Astrocyte of the cerebellum (primary cell): ENCODE measurements around the gene WWOX.

Source experiments
- DNase-seq: peaks from one replicate; pipeline ENCODE4 v3.0.0-alpha.2; 2011; ENCODE audit warnings: low read depth
- H3K4me3 ChIP-seq: 2 replicates; pipeline ENCODE4 v1.5.1; 2011; ENCODE audit warnings: mild to moderate bottlenecking, low read depth, low read length, moderate library complexity
- in situ Hi-C: cut with HindIII; loops from 2 replicates; pipeline ENCODE4 v1.10.0; 2017; ENCODE audit warnings: low sequenced_read_pairs
- TF ChIP-seq, protein P1 (sequence below): IDR thresholded peaks from 2 replicates; pipeline ENCODE4 v1.5.1; 2012; ENCODE audit warnings: low read length, low read depth, moderate library complexity, mild to moderate bottlenecking; ENCODE audit errors: missing control alignments

WWOX gene

DNA sequence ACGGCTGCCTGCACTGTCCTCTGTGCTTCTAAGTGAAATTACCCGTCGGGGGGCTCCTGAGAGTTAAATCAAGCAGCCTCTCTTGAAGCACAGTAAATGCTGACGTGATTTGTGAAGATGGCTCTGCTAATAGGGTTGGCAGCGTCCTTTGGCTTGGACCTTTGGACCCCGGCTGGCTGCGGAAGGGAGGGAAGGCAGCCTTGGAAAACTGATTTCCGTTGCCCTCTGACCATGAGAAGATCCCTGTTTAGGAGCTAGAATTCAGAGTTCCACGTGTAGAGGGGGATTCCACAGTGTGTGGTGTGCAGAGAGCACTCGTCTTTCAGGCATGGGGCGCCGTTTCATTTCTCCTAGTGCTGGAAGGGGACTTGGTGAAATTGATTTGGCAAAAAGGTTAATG lies 640.8 kb downstream of the WWOX start:
- TF ChIP-seq, protein P1, sequence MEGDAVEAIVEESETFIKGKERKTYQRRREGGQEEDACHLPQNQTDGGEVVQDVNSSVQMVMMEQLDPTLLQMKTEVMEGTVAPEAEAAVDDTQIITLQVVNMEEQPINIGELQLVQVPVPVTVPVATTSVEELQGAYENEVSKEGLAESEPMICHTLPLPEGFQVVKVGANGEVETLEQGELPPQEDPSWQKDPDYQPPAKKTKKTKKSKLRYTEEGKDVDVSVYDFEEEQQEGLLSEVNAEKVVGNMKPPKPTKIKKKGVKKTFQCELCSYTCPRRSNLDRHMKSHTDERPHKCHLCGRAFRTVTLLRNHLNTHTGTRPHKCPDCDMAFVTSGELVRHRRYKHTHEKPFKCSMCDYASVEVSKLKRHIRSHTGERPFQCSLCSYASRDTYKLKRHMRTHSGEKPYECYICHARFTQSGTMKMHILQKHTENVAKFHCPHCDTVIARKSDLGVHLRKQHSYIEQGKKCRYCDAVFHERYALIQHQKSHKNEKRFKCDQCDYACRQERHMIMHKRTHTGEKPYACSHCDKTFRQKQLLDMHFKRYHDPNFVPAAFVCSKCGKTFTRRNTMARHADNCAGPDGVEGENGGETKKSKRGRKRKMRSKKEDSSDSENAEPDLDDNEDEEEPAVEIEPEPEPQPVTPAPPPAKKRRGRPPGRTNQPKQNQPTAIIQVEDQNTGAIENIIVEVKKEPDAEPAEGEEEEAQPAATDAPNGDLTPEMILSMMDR: no peak
- in situ Hi-C loops: no loop called here
- no peak for DNase-seq

DNA sequence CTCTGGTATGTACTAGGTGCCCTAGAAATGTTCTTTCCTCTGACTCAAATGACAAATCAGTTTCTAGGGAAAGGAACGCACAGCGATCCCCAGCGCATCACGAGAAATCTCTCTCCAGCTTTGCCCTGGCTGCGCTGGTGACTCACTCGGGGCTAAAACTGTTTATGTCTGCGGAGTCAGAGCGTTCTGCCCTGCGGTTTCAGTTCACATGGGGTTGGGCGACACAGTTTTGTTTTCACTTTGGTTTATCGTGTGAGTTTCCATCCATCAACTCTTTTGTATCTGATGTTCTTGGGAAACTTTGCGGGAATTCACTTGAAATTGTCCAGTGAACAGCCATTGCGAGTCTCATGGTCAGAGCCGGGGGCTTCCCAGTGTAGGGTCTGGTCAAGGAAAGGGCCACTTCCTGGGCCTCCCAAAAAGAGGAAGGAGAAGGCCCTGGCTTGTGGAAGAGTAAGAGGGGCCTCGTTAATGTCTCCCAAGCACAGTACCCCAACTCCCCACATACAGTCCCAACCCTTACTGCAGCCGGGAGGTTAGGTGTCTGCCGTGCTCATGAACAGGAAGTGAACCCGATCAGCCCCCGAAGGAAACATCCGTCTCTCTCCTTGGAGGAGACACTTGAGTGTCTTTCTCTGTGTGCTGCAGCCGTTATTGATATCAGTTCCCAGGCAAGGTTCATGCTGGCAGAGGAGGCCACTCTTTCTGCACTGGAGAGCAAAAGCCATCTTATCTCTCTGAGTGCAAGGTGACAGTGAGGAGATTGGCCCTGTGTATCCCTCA lies 643.2 kb downstream of the WWOX start:
- in situ Hi-C loops: no loop called here
- DNase-seq: no peak
- TF ChIP-seq, protein P1: no peak
- no peak overlapping the region for H3K4me3 ChIP-seq

More for the DNA sequence above, 640.8 kb downstream of the WWOX start:
- no peak overlapping the region for H3K4me3 ChIP-seq

DNA sequence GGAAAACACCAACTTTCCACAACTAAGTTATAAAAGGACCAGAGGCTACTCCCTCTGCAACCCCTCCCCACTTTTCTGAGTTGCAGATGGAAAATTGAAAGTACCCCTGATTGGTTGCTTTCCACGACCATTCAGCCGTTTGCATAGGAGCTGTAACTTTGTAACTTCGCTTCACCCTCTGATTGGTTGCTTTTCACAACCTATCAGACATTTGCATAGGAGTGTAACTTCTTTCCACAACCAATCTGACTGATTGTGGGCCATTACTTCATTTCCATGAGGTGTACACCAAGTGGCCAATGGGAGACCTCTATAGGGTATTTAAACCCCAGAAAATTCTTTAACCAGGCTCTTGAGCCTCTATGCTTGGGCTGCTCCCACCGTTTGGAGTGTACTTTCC lies 644.1 kb downstream of the WWOX start:
- TF ChIP-seq, protein P1: no peak
- in situ Hi-C loops: no loop called here
- no peak overlapping the region for H3K4me3 ChIP-seq
- no peak for DNase-seq

DNA sequence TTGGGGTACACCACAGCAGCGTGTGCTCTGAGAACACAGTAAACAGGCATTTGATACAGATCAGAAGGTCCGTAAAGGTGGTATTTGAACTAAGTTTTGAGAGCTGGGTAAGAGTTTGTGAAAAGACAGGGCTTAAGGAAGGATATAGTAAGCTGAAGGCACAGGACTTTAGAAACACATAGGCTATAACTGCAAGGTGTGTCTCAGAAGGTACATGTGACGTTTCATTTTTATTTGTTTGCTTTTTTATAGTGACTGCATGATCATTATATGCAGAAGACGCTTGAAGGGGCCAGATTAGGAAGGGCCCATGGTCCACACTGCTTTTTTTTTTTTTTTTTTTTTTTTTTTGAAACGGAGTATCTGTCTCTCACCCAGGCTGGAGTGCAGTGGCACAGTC lies 644.6 kb downstream of the WWOX start:
- TF ChIP-seq, protein P1: no peak
- no peak for DNase-seq
- in situ Hi-C loops: no loop called here
- H3K4me3 ChIP-seq: no peak overlapping the region

DNA sequence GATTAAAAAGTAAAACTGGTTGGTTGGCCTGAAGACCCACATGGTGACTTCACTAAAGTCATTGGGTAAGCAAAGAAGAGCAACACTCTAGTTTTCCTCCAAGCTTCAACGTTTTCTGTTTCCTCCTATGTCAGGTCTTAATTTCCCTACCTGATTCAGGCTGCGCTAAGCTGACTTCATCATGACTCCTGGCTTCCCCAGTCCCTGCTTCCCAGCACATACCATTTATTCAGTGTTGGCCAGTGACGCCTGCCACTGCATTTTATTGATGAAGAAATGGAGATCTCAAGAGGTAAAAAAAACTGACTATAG lies 645.3 kb downstream of the WWOX start:
- in situ Hi-C loops: no loop called here
- no peak for DNase-seq
- H3K4me3 ChIP-seq: no peak overlapping the region
- TF ChIP-seq, protein P1: no peak

DNA sequence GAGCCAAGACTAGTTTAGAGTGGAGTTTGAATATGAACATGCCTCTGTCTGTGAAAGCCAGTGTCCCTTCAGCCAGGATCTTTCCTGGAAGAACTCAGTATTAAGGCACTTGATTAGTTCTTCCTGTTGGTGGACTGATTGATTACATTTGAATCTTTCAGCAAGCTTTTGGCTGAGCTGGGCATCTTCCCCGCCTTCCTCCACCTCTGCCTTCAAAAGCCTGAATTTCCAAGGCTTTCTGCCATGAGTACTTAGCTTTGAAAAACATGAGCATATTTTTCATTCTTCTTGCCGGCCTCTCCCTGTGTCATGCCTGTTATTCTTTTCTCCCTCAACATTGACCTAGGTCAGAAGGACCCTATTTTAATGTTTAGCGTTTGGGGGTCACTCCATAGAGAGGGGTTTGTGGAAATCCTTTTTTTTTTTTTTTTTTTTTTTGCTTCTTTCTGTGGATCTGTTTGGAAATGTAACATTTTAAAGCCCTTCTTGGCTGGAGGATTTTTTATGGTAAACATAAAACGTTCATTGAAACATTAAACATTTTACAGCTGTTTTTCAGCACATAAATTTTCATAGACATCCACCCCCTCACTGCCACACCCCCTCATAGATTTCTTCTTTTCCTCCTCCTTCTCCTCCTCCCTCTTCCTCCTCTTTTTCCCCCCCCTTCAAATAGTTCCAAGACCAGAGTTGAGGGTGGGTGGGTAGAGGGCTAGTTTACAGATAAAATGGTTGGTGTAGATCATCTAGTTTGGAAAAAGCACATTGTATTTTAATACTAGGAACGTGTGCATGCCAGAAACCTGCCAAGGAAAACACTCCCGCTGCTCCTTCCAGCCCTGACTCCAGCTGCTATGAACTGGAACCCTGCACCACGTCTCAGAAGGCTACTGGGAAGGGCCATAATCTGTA lies 645.9 kb downstream of the WWOX start:
- in situ Hi-C loops: no loop called here
- DNase-seq: no peak
- H3K4me3 ChIP-seq: no peak overlapping the region
- TF ChIP-seq, protein P1: no peak
